Motor neuron (in vitro differentiated cells): ENCODE measurements around the gene RPL26. TPM values are rescaled to one million over a fixed set of nuclear protein-coding genes. Genes with fewer than 3 reads are reported as not detected.
"Not testable (repeated sequence)": the region's sequence is repeated elsewhere in the genome, so short reads cannot be mapped to it uniquely, and the experiment has no call there.

Experiments
- ATAC-seq, 8 experiments: fragments of 200-7000 bp; cut with Tn5 transposase; replicated peaks in 6 of 8; 2 replicates each; pipeline ENCODE4 v1.8.0; 2021; ENCODE audit warnings: mild to moderate bottlenecking in 8 of 8, moderate library complexity in 8 of 8
- H3K27ac ChIP-seq, 2 donors: fragments of 250-450 bp; sonication (Bioruptor Pico); 2 replicates each; pipeline ENCODE4 v1.9.0; 2021; ENCODE audit warnings: antibody characterized with exemption in 2 of 2, mild to moderate bottlenecking in 2 of 2, moderate library complexity in 1 of 2
- H3K4me1 ChIP-seq, 2 donors: fragments of 250-450 bp; sonication (Bioruptor Pico); replicated peaks in 1 of 2; 2 replicates each; pipeline ENCODE4 v1.6.1; 2021; ENCODE audit warnings: antibody characterized with exemption in 2 of 2, mild to moderate bottlenecking in 2 of 2, moderate library complexity in 1 of 2
- H3K4me3 ChIP-seq, 5 donors: fragments of 250-450 bp; sonication (Bioruptor Pico); 2 replicates each; pipeline ENCODE4 v1.9.0; 2021; ENCODE audit warnings: antibody characterized with exemption in 5 of 5, mild to moderate bottlenecking in 5 of 5, moderate library complexity in 4 of 5
- WGBS, 10 experiments: fragments of 450-650 bp; shearing (Covaris generic); methylation state at CpG; one replicate each; pipeline ENCODE4 v1.0.0; 2022; 5-methylcytosine and 5-hydroxymethylcytosine counted together
- in situ Hi-C, 9 experiments: fragments of 400-800 bp; cut with MboI; loops; one replicate each; pipeline ENCODE4 v1.15.0; 2021; ENCODE audit warnings: low sequenced_read_pairs in 9 of 9, low pct_unique_long_range_greater_than_20kb in 2 of 9; ENCODE audit not compliant: unreplicated experiment in 9 of 9
- total RNA-seq, 8 experiments: library from RNA; unstranded; fragments of 300-600 nt; gene quantifications; 2 replicates each; pipeline versions ENCODE4 v1.2.3 to v1.2.4, GENCODE V29; 2022

RPL26 gene
- total RNA-seq, 8 experiments from 2014 or later: 3,314 to 6,110 (median 4,631) TPM

- no peak for ATAC-seq
- 20 to 75% (median 61%) methylated on average over 1 to 3 of the region's 8 CpGs; no CpG with 5 or more reads in 5 of the 10 experiments for WGBS, 10 experiments
These were observed 10.7 kb upstream of the RPL26 start for GRCh38 chr17:8393470-8394231.

GRCh38 chr17:8392674-8393469 is 9.9 kb upstream of the RPL26 start:
- in situ Hi-C loops: no loop called here
- ATAC-seq: peak in 2 of 8 experiments; percentile 9 to 13
- Histone ChIP-seq H3K27ac (no peak overlapping the region), H3K4me1 (no peaks in the 10 kb centered on the region), H3K4me3 (no peak overlapping the region)
- WGBS, 10 experiments: 60% methylated on average over 1 of the region's 46 CpGs; no CpG with 5 or more reads in 9 of the 10 experiments

More at GRCh38 chr17:8393470-8394231, 10.7 kb upstream of the RPL26 start:
- H3K4me1 ChIP-seq: no peaks in the 10 kb centered on the region
- no peak overlapping the region for H3K27ac ChIP-seq
- no peak overlapping the region for H3K4me3 ChIP-seq
- in situ Hi-C loops: no loop called here

GRCh38 chr17:8392274-8392673 is 9.3 kb upstream of the RPL26 start:
- H3K4me3 ChIP-seq: no peak overlapping the region
- no peaks in the 10 kb centered on the region for H3K4me1 ChIP-seq
- H3K27ac ChIP-seq: no peak overlapping the region
- in situ Hi-C loops: no loop called here
- WGBS, 10 experiments: 60 to 76% (median 76%) methylated on average over 3 to 8 of the region's 18 CpGs; no CpG with 5 or more reads in 7 of the 10 experiments
- ATAC-seq: peak in 1 of 8 experiments; percentile 15

- no peak overlapping the region for H3K27ac ChIP-seq
- H3K4me3 ChIP-seq: no peak overlapping the region
- WGBS, 10 experiments: 31 to 100% (median 46%) methylated on average over 1 to 5 of the region's 9 CpGs; no CpG with 5 or more reads in 4 of the 10 experiments
- in situ Hi-C loops: no loop called here
- no peaks in the 10 kb centered on the region for H3K4me1 ChIP-seq
- ATAC-seq: peak in 2 of 8 experiments; percentile 32 to 43
These were observed 8.7 kb upstream of the RPL26 start for GRCh38 chr17:8391711-8392110.

- H3K4me1 ChIP-seq: peaks cover 2 to 3% of the 10 kb centered on the region in 2 donors
- WGBS, 10 experiments: 67 to 100% (median 92%) methylated on average over 1 to 5 of the region's 7 CpGs; no CpG with 5 or more reads in 3 of the 10 experiments
- ATAC-seq: no peak
- in situ Hi-C loops: no loop called here
- H3K27ac ChIP-seq: no peak overlapping the region
- no peak overlapping the region for H3K4me3 ChIP-seq
These were observed 5.1 kb upstream of the RPL26 start for GRCh38 chr17:8387914-8388651.

- Histone ChIP-seq H3K27ac (no peak overlapping the region), H3K4me1 (peaks cover 5 to 6% of the 10 kb centered on the region in 2 donors), H3K4me3 (no peak overlapping the region)
- WGBS, 10 experiments: 18 to 92% (median 80%) methylated on average over 1 to 4 of the region's 6 CpGs; no CpG with 5 or more reads in 2 of the 10 experiments
- in situ Hi-C loops: no loop called here
- ATAC-seq: no peak
These were observed 3.8 kb upstream of the RPL26 start for GRCh38 chr17:8386841-8387240.

- ATAC-seq: peak in 1 of 8 experiments; percentile 5
- peaks cover 14 to 16% of the 10 kb centered on the region in 2 donors for H3K4me1 ChIP-seq
- no peak overlapping the region for H3K27ac ChIP-seq
- H3K4me3 ChIP-seq: no peak overlapping the region
- 16 to 100% (median 87%) methylated on average over 1 to 9 of the region's 12 CpGs for WGBS, 10 experiments
- in situ Hi-C loops: no loop called here
These were observed 1.9 kb upstream of the RPL26 start for GRCh38 chr17:8384801-8385378.

GRCh38 chr17:8382880-8383142 is 182 bp downstream of the RPL26 start:
- ATAC-seq: peak in 1 of 8 experiments; percentile 0
- Histone ChIP-seq H3K4me3 (peak overlapping the region; percentile 45 to 91 (median 63)), H3K27ac (peak overlapping the region in 1 of 2 donors; percentile 72), H3K4me1 (peaks cover 14 to 16% of the 10 kb centered on the region in 2 donors)
- 0 to 8% (median 3%) methylated on average over 2 to 8 of the region's 15 CpGs; no CpG with 5 or more reads in 4 of the 10 experiments for WGBS, 10 experiments
- in situ Hi-C loops: no loop called here

- in situ Hi-C loops: no loop called here
- H3K27ac ChIP-seq: peak overlapping the region in 1 of 2 donors; percentile 72
- WGBS, 10 experiments: 2 to 24% (median 11%) methylated on average over 6 to 27 of the region's 27 CpGs
- peak overlapping the region; percentile 45 to 91 (median 63) for H3K4me3 ChIP-seq
- peaks cover 14 to 16% of the 10 kb centered on the region in 2 donors for H3K4me1 ChIP-seq
- no peak for ATAC-seq
These were observed 727 bp downstream of the RPL26 start for GRCh38 chr17:8382052-8382879.

- 0 to 94% (median 55%) methylated on average over 1 to 3 of the region's 3 CpGs; no CpG with 5 or more reads in 2 of the 10 experiments for WGBS, 10 experiments
- no peak overlapping the region for H3K4me3 ChIP-seq
- in situ Hi-C loops: no loop called here
- no peak for ATAC-seq
- H3K4me1 ChIP-seq: peaks cover 23 to 27% of the 10 kb centered on the region in 2 donors
- H3K27ac ChIP-seq: no peak overlapping the region
These were observed 2.9 kb downstream of the RPL26 start for GRCh38 chr17:8380049-8380448.

- WGBS, 10 experiments: 63 to 100% (median 85%) methylated on average over 1 to 7 of the region's 8 CpGs; no CpG with 5 or more reads in 2 of the 10 experiments
- in situ Hi-C loops, H3K27ac ChIP-seq, H3K4me3 ChIP-seq, ATAC-seq: not testable (repeated sequence)
- peaks cover 26 to 30% of the 10 kb centered on the region in 2 donors for H3K4me1 ChIP-seq
These were observed 4.9 kb downstream of the RPL26 start for GRCh38 chr17:8378117-8378516.

- peak overlapping the region in 1 of 2 donors; percentile 92 for H3K27ac ChIP-seq
- H3K4me3 ChIP-seq: no peak overlapping the region
- in situ Hi-C loops: no loop called here
- no peak for ATAC-seq
- peaks cover 26 to 30% of the 10 kb centered on the region in 2 donors for H3K4me1 ChIP-seq
- 81 to 100% (median 96%) methylated on average over 1 to 4 of the region's 4 CpGs; no CpG with 5 or more reads in 1 of the 10 experiments for WGBS, 10 experiments
These were observed 5.6 kb downstream of the RPL26 start for GRCh38 chr17:8377422-8377821.
